HG03571 (cell line): ENCODE results near the gene NUDT11.
"Not testable (repeated sequence)": the region's sequence is repeated elsewhere in the genome, so short reads cannot be mapped to it uniquely, and the experiment has no call there.

ENCODE experiments used
- ATAC-seq: cut with Tn5 transposase; IDR thresholded peaks from one replicate; pipeline ENCODE4 v1.9.1; 2021; ENCODE audit not compliant: unreplicated experiment

Gene NUDT11

GRCh38 chrX:51496501-51497291 lies at the start of gene NUDT11:
Gene NUDT11, minus strand, starts transcription at chrX:51496592. Its CDS starts 148 bp downstream, at chrX:51496444.
- ATAC-seq = no peak

DNA sequence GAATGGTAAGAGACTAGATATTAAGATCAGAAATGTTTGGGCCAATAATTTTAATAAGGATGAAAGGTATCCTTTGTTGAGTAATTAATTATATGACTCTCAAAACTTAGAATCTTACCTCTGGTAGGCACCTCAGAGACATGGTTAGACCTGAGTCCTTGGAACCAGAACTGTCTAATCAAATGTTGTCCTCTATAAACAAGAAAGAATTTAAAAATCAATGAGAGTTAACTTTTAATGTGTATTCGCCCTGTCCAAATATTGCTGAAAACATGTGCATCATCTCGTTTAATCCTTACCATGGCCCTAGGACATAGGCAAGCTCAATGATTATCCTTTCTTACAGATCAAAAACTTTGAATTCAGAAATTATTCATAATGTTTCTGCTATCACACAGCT lies 24.0 kb upstream of the NUDT11 start:
- no peak for ATAC-seq

GRCh38 chrX:51519131-51519530 lies 22.7 kb upstream of the NUDT11 start:
- ATAC-seq = not testable (repeated sequence)

DNA sequence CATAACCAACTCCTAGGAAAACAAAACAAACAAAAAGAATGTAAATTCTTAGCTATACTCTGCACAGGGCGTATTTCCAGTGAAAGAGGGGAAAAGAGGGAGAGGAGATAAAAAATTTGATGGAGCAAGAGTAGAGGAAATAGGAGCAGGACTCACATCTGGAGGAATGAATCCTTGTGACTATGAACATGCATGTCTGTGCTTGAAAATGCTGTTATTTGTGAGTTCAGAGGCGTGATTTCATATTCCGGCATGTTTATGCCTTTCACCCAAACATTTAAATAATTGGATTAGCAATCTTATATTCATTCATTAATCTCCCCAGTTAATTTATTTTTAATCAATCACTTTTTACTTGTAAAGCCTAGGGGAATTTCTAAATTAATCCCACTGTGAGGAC lies 11.2 kb upstream of the NUDT11 start:
- no peak for ATAC-seq

DNA sequence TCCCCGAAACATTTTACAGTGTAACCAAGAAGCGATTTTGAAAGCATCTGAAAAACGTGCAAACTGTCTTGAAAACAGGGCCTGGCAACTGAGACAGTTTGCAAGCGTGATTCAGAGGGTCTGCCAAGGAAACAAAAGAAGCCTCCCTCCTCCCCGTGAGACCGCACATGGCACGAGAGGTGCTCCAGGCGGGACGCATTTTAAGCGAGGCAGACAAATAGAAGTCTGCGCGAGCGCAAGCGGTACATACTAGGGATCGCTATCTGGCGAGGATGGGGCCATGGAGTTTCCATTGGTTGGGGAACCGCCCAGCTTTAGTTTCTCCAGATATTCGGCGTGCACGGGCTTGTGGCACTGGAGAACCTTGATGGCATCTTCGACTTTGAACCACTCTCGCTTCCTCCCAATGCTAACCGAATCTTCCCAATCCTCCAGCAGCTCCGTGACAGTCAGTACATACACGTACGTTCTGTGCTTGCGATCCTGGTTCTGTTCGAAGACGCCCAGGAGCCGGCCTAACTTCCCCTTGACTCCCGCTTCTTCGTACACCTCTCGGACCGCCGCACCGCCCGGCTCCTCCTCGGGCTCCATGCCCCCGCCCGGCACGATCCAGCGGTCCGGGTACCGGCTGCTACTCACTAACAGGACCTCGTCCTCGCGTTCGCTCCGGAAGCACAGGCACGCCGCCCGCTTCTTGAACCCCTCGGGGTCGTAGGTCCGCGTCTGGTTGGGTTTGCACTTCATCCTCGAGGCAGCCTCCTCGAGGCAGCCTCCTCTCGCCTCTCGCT lies 497 bp downstream of the NUDT11 start:
- not testable (repeated sequence) for ATAC-seq

DNA sequence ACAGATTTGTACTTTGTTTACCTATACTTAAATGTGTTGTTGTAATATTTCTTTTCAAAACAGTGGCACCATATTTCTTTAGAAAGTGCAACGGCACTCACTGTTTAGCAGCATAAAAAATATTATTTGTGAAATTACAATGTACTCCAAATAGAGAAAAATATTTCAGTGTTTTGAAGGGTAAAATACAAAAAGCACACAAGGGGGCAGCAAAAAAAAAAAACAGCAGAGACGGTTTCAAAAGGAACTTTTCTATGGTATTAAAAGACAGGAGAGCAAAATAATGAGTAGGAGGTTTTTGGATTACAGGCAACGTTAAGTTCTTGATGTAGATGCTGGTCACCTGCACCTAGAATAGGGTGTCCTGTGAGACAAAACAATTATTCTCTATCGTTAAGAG lies 2.0 kb downstream of the NUDT11 start:
- ATAC-seq = no peak

- ATAC-seq = no peak
Observed at GRCh38 chrX:51487960-51488267, 8.5 kb downstream of the NUDT11 start.

DNA sequence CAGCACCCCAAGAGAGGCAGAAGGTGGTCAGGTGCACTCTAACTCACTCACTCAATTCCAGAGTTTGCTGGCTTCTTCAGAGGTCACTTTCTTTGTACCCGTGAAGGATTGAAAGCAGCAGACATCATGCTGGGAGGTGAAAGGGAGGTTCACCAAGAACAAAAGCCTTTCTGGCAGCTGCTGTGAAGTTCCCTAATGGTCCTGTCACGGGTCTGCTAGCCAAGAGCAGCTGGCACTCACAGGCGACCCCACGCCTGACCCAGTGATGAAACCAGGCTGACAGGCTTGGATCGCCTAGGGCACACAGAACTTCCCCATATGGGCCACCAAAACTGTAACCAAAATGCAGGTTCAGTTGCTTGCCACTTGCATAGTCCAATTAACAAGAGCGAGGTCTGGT lies 11.8 kb downstream of the NUDT11 start:
- no peak for ATAC-seq

DNA sequence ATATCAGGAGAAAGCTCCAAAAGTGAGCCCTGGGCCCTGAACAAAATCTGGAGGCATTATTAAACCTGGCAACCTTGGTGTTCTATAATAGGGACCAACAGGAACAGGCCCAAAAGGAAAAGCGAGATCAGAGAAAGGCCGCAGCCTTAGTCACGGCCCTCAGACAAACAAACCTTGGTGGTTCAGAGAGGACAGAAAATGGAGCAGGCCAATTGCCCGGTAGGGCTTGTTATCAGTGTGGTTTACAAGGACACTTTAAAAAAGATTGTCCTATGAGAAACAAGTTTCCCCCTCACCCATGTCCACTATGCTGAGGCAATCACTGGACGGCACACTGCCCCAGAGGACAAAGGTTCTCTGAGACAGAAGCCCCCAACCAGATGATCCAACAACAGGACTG lies 14.0 kb downstream of the NUDT11 start:
- ATAC-seq = not testable (repeated sequence)

- no peak for ATAC-seq
Observed at GRCh38 chrX:51476930-51477329, 19.5 kb downstream of the NUDT11 start.

DNA sequence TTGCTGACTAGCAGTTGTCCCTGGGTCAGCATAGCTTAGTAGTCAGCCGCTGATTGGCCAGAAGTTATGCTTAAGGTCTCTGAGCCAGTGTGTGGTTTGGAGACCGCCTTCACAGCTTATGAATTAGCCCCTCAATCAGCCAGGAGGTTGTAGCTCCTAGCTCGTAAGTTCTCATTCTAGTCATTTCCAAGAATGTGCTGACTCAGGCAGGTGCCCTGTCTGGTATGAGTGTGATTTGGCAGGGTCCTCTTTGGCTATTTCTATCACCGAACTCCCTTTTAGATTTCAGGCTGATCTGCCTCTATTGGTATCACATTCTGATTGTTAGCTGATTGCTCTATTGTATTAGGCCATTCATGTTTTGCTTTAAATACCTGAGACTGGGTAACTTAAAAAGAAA lies 33.1 kb downstream of the NUDT11 start:
- no peak for ATAC-seq

- no peak for ATAC-seq
Observed at GRCh38 chrX:51461053-51462044, 35.0 kb downstream of the NUDT11 start.

GRCh38 chrX:51459125-51459524 lies 37.3 kb downstream of the NUDT11 start:
- ATAC-seq = no peak

GRCh38 chrX:51456814-51457213 lies 39.6 kb downstream of the NUDT11 start:
- ATAC-seq = no peak

GRCh38 chrX:51456246-51456645 lies 40.1 kb downstream of the NUDT11 start:
- ATAC-seq = no peak

GRCh38 chrX:51440365-51440764 lies 56.0 kb downstream of the NUDT11 start:
- ATAC-seq = no peak
